ENCODE data around the gene MED31. TPM values are rescaled to one million over a fixed set of nuclear protein-coding genes. Genes with fewer than 3 reads are reported as not detected.

MED31 gene
- total RNA-seq, 1 experiment from 2014 or later, result 41.4 TPM

DNA sequence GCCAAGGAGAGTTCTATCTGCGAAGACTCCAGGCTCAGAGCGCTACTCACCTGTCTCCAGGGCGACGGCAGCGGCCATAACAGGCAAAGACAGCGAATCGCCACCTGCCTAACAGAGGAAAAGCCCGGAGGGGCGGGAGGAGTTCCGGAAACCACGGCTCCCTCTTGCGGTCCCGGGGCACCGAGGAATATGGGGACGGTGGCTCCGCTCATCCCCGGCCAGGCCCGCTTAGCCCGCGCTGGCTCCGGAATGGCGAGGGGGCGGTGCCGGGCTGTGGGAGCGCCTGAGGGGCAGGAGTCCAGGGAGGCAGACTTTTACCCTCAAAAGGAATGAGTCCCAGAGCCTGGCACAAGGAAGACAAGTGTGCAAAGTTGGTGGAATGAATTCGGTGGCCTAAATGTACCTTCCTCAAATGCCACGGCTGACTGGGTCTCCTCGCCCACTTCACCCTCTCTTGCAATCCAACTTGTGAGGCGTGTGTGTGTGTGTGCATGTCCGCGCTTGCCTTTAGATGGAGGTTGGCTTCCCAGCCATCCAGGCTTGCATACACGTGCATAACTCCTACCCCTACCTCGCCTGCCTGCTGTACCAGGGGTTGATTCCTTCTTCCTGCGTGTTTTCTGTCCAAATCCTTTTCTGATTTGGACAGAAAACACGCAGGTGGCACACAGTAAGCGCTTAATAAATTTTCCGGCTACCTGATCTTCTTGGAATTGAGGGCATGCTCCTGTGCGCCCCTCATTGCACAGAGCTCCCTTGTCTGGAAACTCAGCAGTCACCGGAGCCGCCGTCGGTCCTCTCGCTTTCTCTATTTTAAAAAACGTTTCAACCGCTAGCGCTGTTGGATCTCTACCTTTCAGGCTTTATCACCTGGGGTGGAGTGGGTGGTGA is 3.7 kb upstream of the MED31 start:
- Histone ChIP-seq H3F3A (ENCODE audit: insufficient read depth, low read depth) (peaks cover 14% of the 10 kb centered on the region), H3K27me3 (ENCODE audit: insufficient read depth, low read depth) (no peaks in the 10 kb centered on the region), H3K36me3 (ENCODE audit: low read depth) (no peaks in the 10 kb centered on the region), H3K4me2 (no peak overlapping the region), H3K9me2 (ENCODE audit: insufficient read depth) (no peaks in the 10 kb centered on the region), H3K9me3 (ENCODE audit: insufficient read depth, low read depth) (no peaks in the 10 kb centered on the region), H3K4me1 (replicated peaks; ENCODE audit: insufficient read depth) (peaks cover 38% of the 10 kb centered on the region), H4K20me1 (ENCODE audit: insufficient read depth) (peaks cover 6% of the 10 kb centered on the region), H3K27ac (no peak overlapping the region), H3K4me3 (no peak overlapping the region), H2AFZ (no peak overlapping the region), H3K79me2 (ENCODE audit: low read depth) (peaks cover 23% of the 10 kb centered on the region)
- ChIA-PET CTCF (no interaction called here), POLR2A (ENCODE audit: unreplicated experiment) (no interaction called here)
- TF ChIP-seq CTCF (conservative IDR thresholded peaks at IDR 0.05) (no peak), EZH2 (IDR thresholded peaks at IDR 0.05; ENCODE audit: low read depth) (no peak)
- intact Hi-C loops (cut with micrococcal nuclease; ENCODE audit: unreplicated experiment), result no loop called here
- BruUV-seq (replicated peaks), result no TSS peak
- no peak for DNase-seq

GRCh38 chr17:6651919-6652452 is 581 bp upstream of the MED31 start:
- Histone ChIP-seq H3K9me3 (ENCODE audit: insufficient read depth, low read depth) (no peaks in the 10 kb centered on the region), H3K9me2 (ENCODE audit: insufficient read depth) (no peaks in the 10 kb centered on the region), H3F3A (ENCODE audit: insufficient read depth, low read depth) (peaks cover 17% of the 10 kb centered on the region), H3K79me2 (ENCODE audit: low read depth) (peaks cover 54% of the 10 kb centered on the region), H3K4me2 (peak overlapping the region; percentile 90), H2AFZ (peak overlapping the region; percentile 82), H4K20me1 (ENCODE audit: insufficient read depth) (peaks cover 29% of the 10 kb centered on the region), H3K4me1 (replicated peaks; ENCODE audit: insufficient read depth) (peaks cover 37% of the 10 kb centered on the region), H3K27me3 (ENCODE audit: insufficient read depth, low read depth) (no peaks in the 10 kb centered on the region), H3K27ac (peak overlapping the region; percentile 54; the same call in 1 of the 2 replicates), H3K4me3 (peak overlapping the region; percentile 78), H3K36me3 (ENCODE audit: low read depth) (peaks cover 17% of the 10 kb centered on the region)
- ChIA-PET CTCF (no interaction called here), POLR2A (ENCODE audit: unreplicated experiment) (no interaction called here)
- TSS peak; percentile 59 for BruUV-seq (replicated peaks)
- intact Hi-C loops (cut with micrococcal nuclease; ENCODE audit: unreplicated experiment), result no loop called here
- TF ChIP-seq EZH2 (IDR thresholded peaks at IDR 0.05; ENCODE audit: low read depth) (no peak), CTCF (conservative IDR thresholded peaks at IDR 0.05) (no peak)
- no peak for DNase-seq

DNA sequence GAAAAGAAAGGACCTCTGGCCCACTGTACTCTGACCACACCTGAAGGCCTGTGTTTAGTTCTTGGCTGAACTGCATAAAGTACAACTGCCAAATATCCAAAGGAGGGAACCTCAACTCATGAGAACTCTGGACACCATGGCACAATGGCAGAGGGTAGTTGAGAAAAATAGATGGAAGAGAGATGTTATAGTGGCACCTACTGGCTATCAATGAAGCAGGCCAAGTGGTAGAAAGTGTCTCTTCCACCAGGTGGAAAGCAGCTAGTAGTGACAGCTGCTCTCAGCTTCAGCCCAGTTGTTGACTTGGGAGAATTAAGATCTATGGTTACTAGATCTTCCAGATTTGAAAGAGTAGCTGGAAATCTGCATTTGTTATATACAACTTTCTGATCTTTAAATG is 3.2 kb downstream of the MED31 start:
- H3K79me2 ChIP-seq (ENCODE audit: low read depth), result peaks cover 79% of the 10 kb centered on the region
- H3K4me1 ChIP-seq (replicated peaks; ENCODE audit: insufficient read depth), result peaks cover 37% of the 10 kb centered on the region
- ChIA-PET CTCF (no interaction called here), POLR2A (ENCODE audit: unreplicated experiment) (interaction anchor here (0.7 kb wide), 1 partner anchor 8 kb away, joined by 3 read pairs; a partner anchor contains a TSS)
- H3F3A ChIP-seq (ENCODE audit: insufficient read depth, low read depth), result peaks cover 38% of the 10 kb centered on the region
- H3K27me3 ChIP-seq (ENCODE audit: insufficient read depth, low read depth), result no peaks in the 10 kb centered on the region
- H3K27ac ChIP-seq, result no peak overlapping the region
- no peaks in the 10 kb centered on the region for H3K9me3 ChIP-seq (ENCODE audit: insufficient read depth, low read depth)
- H3K36me3 ChIP-seq (ENCODE audit: low read depth), result peaks cover 35% of the 10 kb centered on the region
- no TSS peak for BruUV-seq (replicated peaks)
- no peak overlapping the region for H3K4me2 ChIP-seq
- no peaks in the 10 kb centered on the region for H3K9me2 ChIP-seq (ENCODE audit: insufficient read depth)
- H2AFZ ChIP-seq, result no peak overlapping the region
- no peak overlapping the region for H3K4me3 ChIP-seq
- no peak for DNase-seq
- peaks cover 38% of the 10 kb centered on the region for H4K20me1 ChIP-seq (ENCODE audit: insufficient read depth)
- intact Hi-C loops (cut with micrococcal nuclease; ENCODE audit: unreplicated experiment), result loop anchor here (5.0 kb wide), 1 partner anchor 1061 kb away; no protein-coding TSS in a partner anchor
- TF ChIP-seq EZH2 (IDR thresholded peaks at IDR 0.05; ENCODE audit: low read depth) (no peak), CTCF (conservative IDR thresholded peaks at IDR 0.05) (peak; percentile 38; the same call in 1 of the 2 replicates)

All from PC-9 (cell line).